Measurements from ENCODE around the gene SMAD7.
A peak's percentile ranks its signal among the peaks of the same experiment; 100 is the strongest.

Gene SMAD7

DNA sequence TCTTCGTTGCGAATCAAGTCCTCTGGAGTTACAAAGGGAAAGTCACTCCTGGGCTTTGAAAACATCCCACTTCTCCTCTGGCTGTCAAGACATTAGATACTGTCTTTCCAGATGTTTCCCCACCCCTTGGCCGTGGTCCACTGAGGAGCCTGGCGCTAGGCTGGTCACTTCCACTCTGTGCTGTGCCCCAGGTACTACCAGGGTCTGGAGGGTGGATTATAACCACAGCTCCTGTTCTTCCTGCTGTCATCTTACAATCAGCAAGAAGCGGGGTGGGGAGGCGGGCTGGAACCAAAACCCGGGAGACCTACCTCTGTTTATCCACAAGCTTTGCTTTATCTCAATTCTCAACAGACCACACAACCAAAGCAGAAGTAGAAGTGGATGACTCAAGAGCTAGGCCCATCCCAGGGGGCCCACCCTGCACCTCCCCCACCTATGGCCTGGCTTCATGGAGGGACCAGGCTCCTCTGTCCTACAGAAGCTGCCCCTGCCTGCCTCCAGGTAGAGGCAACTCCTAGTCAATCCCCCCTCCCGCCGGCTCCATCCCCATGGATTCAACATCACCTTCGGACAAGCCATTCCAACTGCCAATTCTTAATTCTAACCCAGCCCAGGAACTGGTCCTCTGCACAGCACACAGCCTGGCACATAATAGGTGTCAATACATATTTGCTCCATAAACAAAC is 17.8 kb downstream of the SMAD7 start:
- TF ChIP-seq SNAI2 (CRISPR knock-in tag; IDR thresholded peaks at IDR 0.05) (no peak), ISL1 (CRISPR knock-in tag; IDR thresholded peaks at IDR 0.05) (no peak), ESRRG (CRISPR knock-in tag; IDR thresholded peaks at IDR 0.05) (no peak), CSDC2 (CRISPR knock-in tag; IDR thresholded peaks at IDR 0.05) (no peak), RARB (CRISPR knock-in tag; IDR thresholded peaks at IDR 0.05) (no peak), ZFP30 (CRISPR knock-in tag; IDR thresholded peaks at IDR 0.05) (no peak), OSR1 (CRISPR knock-in tag; IDR thresholded peaks at IDR 0.05) (no peak), TOX (CRISPR knock-in tag; IDR thresholded peaks at IDR 0.05; ENCODE audit: borderline replicate concordance) (no peak), PPARA (CRISPR knock-in tag; IDR thresholded peaks at IDR 0.05; ENCODE audit: borderline replicate concordance) (no peak), ZNF8 (CRISPR knock-in tag; IDR thresholded peaks at IDR 0.05) (no peak), ZFP3 (CRISPR knock-in tag; IDR thresholded peaks at IDR 0.05) (no peak), ZNF565 (CRISPR knock-in tag; conservative IDR thresholded peaks at IDR 0.05; ENCODE audit: low read depth) (no peak)
- TF ChIP-seq, protein P1, sequence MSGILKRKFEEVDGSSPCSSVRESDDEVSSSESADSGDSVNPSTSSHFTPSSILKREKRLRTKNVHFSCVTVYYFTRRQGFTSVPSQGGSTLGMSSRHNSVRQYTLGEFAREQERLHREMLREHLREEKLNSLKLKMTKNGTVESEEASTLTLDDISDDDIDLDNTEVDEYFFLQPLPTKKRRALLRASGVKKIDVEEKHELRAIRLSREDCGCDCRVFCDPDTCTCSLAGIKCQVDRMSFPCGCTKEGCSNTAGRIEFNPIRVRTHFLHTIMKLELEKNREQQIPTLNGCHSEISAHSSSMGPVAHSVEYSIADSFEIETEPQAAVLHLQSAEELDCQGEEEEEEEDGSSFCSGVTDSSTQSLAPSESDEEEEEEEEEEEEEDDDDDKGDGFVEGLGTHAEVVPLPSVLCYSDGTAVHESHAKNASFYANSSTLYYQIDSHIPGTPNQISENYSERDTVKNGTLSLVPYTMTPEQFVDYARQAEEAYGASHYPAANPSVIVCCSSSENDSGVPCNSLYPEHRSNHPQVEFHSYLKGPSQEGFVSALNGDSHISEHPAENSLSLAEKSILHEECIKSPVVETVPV (CRISPR knock-in tag; IDR thresholded peaks at IDR 0.05): no peak
- TF ChIP-seq, protein P2, sequence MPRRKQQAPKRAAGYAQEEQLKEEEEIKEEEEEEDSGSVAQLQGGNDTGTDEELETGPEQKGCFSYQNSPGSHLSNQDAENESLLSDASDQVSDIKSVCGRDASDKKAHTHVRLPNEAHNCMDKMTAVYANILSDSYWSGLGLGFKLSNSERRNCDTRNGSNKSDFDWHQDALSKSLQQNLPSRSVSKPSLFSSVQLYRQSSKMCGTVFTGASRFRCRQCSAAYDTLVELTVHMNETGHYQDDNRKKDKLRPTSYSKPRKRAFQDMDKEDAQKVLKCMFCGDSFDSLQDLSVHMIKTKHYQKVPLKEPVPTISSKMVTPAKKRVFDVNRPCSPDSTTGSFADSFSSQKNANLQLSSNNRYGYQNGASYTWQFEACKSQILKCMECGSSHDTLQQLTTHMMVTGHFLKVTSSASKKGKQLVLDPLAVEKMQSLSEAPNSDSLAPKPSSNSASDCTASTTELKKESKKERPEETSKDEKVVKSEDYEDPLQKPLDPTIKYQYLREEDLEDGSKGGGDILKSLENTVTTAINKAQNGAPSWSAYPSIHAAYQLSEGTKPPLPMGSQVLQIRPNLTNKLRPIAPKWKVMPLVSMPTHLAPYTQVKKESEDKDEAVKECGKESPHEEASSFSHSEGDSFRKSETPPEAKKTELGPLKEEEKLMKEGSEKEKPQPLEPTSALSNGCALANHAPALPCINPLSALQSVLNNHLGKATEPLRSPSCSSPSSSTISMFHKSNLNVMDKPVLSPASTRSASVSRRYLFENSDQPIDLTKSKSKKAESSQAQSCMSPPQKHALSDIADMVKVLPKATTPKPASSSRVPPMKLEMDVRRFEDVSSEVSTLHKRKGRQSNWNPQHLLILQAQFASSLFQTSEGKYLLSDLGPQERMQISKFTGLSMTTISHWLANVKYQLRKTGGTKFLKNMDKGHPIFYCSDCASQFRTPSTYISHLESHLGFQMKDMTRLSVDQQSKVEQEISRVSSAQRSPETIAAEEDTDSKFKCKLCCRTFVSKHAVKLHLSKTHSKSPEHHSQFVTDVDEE (CRISPR knock-in tag; IDR thresholded peaks at IDR 0.05): no peak
- TF ChIP-seq, protein P3, sequence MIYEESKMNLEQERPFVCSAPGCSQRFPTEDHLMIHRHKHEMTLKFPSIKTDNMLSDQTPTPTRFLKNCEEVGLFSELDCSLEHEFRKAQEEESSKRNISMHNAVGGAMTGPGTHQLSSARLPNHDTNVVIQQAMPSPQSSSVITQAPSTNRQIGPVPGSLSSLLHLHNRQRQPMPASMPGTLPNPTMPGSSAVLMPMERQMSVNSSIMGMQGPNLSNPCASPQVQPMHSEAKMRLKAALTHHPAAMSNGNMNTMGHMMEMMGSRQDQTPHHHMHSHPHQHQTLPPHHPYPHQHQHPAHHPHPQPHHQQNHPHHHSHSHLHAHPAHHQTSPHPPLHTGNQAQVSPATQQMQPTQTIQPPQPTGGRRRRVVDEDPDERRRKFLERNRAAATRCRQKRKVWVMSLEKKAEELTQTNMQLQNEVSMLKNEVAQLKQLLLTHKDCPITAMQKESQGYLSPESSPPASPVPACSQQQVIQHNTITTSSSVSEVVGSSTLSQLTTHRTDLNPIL (CRISPR knock-in tag; IDR thresholded peaks at IDR 0.05; ENCODE audit: low read depth): no peak
- TF ChIP-seq, protein P4, sequence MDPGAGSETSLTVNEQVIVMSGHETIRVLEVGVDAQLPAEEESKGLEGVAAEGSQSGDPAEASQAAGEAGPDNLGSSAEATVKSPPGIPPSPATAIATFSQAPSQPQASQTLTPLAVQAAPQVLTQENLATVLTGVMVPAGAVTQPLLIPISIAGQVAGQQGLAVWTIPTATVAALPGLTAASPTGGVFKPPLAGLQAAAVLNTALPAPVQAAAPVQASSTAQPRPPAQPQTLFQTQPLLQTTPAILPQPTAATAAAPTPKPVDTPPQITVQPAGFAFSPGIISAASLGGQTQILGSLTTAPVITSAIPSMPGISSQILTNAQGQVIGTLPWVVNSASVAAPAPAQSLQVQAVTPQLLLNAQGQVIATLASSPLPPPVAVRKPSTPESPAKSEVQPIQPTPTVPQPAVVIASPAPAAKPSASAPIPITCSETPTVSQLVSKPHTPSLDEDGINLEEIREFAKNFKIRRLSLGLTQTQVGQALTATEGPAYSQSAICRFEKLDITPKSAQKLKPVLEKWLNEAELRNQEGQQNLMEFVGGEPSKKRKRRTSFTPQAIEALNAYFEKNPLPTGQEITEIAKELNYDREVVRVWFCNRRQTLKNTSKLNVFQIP (CRISPR knock-in tag; IDR thresholded peaks at IDR 0.05; ENCODE audit: borderline replicate concordance, low read depth): no peak
- ATAC-seq: peak; percentile 1; the same call in 1 of the 3 replicates

DNA sequence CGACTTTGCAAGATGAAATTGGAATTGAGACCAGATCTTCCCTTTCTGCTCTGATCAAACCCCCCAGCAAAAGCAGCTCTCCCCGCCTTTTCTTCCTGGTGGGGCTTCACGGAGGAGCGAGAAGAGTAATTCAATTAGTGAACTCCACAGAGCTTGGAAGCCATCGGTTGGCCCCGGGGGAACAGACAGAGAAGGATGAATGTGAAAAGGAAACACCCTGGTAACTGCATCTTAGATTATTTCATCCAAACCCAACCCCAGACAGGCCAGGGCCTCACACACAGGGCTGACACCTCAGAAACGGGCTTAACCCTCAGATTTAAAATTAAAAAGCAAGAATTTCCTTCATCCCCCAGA is 18.3 kb downstream of the SMAD7 start:
- ATAC-seq: no peak
- TF ChIP-seq ZNF565 (CRISPR knock-in tag; conservative IDR thresholded peaks at IDR 0.05; ENCODE audit: low read depth) (no peak), ARNTL (CRISPR knock-in tag; IDR thresholded peaks at IDR 0.05; ENCODE audit: borderline replicate concordance, low read depth) (no peak)

DNA sequence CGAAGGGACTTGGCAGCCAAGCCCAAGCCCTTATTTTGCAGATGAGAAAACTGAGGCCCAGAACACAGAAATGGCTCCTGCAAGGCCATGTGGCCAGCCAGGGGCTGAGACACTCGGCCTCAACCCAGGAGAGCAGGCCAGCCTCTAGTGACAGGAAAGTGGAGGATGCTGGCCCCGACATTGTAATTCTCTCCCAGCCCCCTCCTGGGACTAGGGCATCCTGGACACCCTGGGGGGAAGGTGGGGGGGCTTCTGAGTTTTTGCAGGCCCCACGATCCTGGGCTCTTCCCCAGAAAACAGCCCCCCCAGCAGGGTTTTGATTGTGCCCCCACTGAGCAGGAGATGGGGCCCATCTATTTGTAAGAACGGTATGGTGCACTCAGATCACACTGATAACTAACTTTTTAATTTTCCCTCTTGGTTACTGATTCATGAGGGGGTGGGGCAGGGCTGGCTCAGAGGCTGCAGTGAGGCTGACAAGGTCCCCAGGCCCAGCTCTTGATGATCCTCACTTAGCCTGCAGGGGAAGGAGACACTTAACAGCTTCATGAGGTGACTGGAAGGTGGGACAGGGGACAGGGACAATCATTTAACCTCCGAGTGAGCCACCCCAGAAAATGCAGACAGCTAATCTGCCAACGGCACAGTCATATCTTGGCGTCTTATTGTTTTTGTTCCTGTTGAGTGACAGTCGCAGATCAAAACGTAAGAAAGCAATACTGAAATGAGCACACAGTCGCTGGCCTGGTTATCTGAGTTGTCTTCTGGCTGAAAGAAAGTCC is 18.9 kb downstream of the SMAD7 start:
- no peak for TF ChIP-seq GLIS3 (CRISPR knock-in tag; IDR thresholded peaks at IDR 0.05)
- no peak for TF ChIP-seq CSDC2 (CRISPR knock-in tag; IDR thresholded peaks at IDR 0.05)
- TF ChIP-seq, protein P3 (CRISPR knock-in tag; IDR thresholded peaks at IDR 0.05; ENCODE audit: low read depth): no peak
- TF ChIP-seq, protein P5, sequence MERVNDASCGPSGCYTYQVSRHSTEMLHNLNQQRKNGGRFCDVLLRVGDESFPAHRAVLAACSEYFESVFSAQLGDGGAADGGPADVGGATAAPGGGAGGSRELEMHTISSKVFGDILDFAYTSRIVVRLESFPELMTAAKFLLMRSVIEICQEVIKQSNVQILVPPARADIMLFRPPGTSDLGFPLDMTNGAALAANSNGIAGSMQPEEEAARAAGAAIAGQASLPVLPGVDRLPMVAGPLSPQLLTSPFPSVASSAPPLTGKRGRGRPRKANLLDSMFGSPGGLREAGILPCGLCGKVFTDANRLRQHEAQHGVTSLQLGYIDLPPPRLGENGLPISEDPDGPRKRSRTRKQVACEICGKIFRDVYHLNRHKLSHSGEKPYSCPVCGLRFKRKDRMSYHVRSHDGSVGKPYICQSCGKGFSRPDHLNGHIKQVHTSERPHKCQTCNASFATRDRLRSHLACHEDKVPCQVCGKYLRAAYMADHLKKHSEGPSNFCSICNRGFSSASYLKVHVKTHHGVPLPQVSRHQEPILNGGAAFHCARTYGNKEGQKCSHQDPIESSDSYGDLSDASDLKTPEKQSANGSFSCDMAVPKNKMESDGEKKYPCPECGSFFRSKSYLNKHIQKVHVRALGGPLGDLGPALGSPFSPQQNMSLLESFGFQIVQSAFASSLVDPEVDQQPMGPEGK (CRISPR knock-in tag; IDR thresholded peaks at IDR 0.05; ENCODE audit: borderline replicate concordance): 0 out of 2 replicates have a peak, but pooled peaks have one; percentile 22
- no peak for TF ChIP-seq ZNF565 (CRISPR knock-in tag; conservative IDR thresholded peaks at IDR 0.05; ENCODE audit: low read depth)
- no peak for TF ChIP-seq ZNF70 (CRISPR knock-in tag; IDR thresholded peaks at IDR 0.05)
- no peak for ATAC-seq
